Kidney (tissue), 14 donors: ENCODE measurements around the gene MYO15B. TPM values are rescaled to one million over a fixed set of nuclear protein-coding genes. Genes with fewer than 3 reads are reported as not detected.

ENCODE experiments used
- DNase-seq, 5 donors: peaks; one replicate each; pipeline ENCODE4 v3.0.0-alpha.2; 2013 to 2020
- FAIRE-seq: peaks from 2 replicates; lab custom pipeline; 2012; peaks lifted over from hg19 to GRCh38; lab: Jason Lieb, UNC
- H3K27ac ChIP-seq, 2 donors: one replicate each; pipeline ENCODE4 v1.7.0; 2013; ENCODE audit warnings: low read depth in 2 of 2, low read length in 2 of 2, inconsistent platforms in 1 of 2
- H3K27me3 ChIP-seq: one replicate; pipeline ENCODE4 v1.7.1; 2013; ENCODE audit warnings: low read length, inconsistent platforms; ENCODE audit not compliant: control insufficient read depth, insufficient read depth
- H3K36me3 ChIP-seq, 3 donors: one replicate each; pipeline versions ENCODE4 v1.7.0 to v1.7.1; 2013; ENCODE audit warnings: low read length in 3 of 3, control low read depth in 1 of 3, inconsistent platforms in 1 of 3; ENCODE audit not compliant: insufficient read depth in 3 of 3, control insufficient read depth in 2 of 3
- H3K4me1 ChIP-seq, 3 donors: one replicate each; pipeline versions ENCODE4 v1.7.0 to v1.7.1; 2013; ENCODE audit warnings: low read length in 3 of 3, inconsistent platforms in 1 of 3, low read depth in 1 of 3; ENCODE audit not compliant: control insufficient read depth in 2 of 3, insufficient read depth in 2 of 3
- H3K4me3 ChIP-seq, 3 donors: one replicate each; pipeline versions ENCODE4 v1.7.0 to v1.8.1; 2013; ENCODE audit warnings: low read length in 3 of 3, control low read depth in 1 of 3, inconsistent platforms in 1 of 3
- H3K9ac ChIP-seq, 3 donors: one replicate each; pipeline versions ENCODE4 v1.7.0 to v1.7.1; 2013; ENCODE audit warnings: low read length in 3 of 3, control low read depth in 1 of 3, inconsistent platforms in 1 of 3
- H3K9me3 ChIP-seq, 3 donors: one replicate each; pipeline versions ENCODE4 v1.7.0 to v1.7.1; 2013; ENCODE audit warnings: low read length in 3 of 3, control low read depth in 1 of 3, inconsistent platforms in 1 of 3; ENCODE audit not compliant: control insufficient read depth in 2 of 3, insufficient read depth in 1 of 3
- CTCF ChIP-seq: IDR thresholded peaks from 3 replicates; pipeline ENCODE4 v1.5.1; 2012; ENCODE audit warnings: mild to moderate bottlenecking, moderate library complexity, borderline replicate concordance; ENCODE audit not compliant: insufficient read depth; ENCODE audit errors: extremely low read depth
- intact Hi-C: fragments of 100-400 bp; cut with DNase I; formaldehyde crosslinking; loops from one replicate; pipeline ENCODE4 v1.11.1; 2022
- polyA plus RNA-seq: library from polyadenylated mRNA; stranded (reverse); fragments of 350-450 nt; fragmentation: Illumina TruSeq; extraction: RNeasy Lipid Tissue Mini Kit (QIAGEN cat#74804); gene quantifications from one replicate; pipeline ENCODE4 v1.2.3, GENCODE V29; 2014; ENCODE audit warnings: low read depth, low replicate concordance; ENCODE audit not compliant: insufficient read depth
- total RNA-seq: library from RNA; stranded (reverse); fragmentation: NEBNext Ultra II Directional; extraction: Animal tissue kit (Norgen Biotek cat#: 25700); gene quantifications from one replicate; pipeline ENCODE4 v1.2.1, GENCODE V29; 2021
- donor health status: control.
- donor health status: control.
- donor health status: control.
- donor health status: control.
- donor health status: control.
- donor health status: DM: yes; HTN: yes; CAD: no.
- donor health status: Normal renal cell carcinoma (clear cell type).

Gene MYO15B
- total and polyA plus RNA-seq, 2 donors from 2014 or later, result 139 to 286 TPM

- Histone ChIP-seq H3K27ac (peak overlapping the region; percentile 82 to 96), H3K4me1 (peaks cover 2 to 65% (median 64%) of the 10 kb centered on the region in 3 donors), H3K4me3 (peak overlapping the region in 1 of 3 donors; percentile 43)
Measured at GRCh38 chr17:75641343-75641742, 53.7 kb downstream of the MYO15B start.

GRCh38 chr17:75642182-75642783 lies 54.7 kb downstream of the MYO15B start:
- H3K27ac ChIP-seq, result peak overlapping the region; percentile 82 to 96
- no peaks in the 10 kb centered on the region for H3K27me3 ChIP-seq
- no peaks in the 10 kb centered on the region for H3K36me3 ChIP-seq
- FAIRE-seq (no peak), DNase-seq (peak in 3 of 5 donors; percentile 50 to 79 (median 53))
- intact Hi-C loops, result no loop called here
- no peaks in the 10 kb centered on the region for H3K9me3 ChIP-seq
- TF ChIP-seq CTCF, result no peak
- peak overlapping the region in 1 of 3 donors; percentile 85 for H3K9ac ChIP-seq
- peak overlapping the region in 1 of 3 donors; percentile 43 for H3K4me3 ChIP-seq
- H3K4me1 ChIP-seq, result peaks cover 2 to 72% (median 66%) of the 10 kb centered on the region in 3 donors

More at GRCh38 chr17:75641343-75641742, 53.7 kb downstream of the MYO15B start:
- no peak for FAIRE-seq
- no peak for TF ChIP-seq CTCF
- intact Hi-C loops, result no loop called here
- Histone ChIP-seq H3K36me3 (no peaks in the 10 kb centered on the region), H3K27me3 (no peaks in the 10 kb centered on the region), H3K9ac (peak overlapping the region in 1 of 3 donors; percentile 85), H3K9me3 (no peaks in the 10 kb centered on the region)
- peak in 3 of 5 donors; percentile 50 to 79 (median 65) for DNase-seq

GRCh38 chr17:75642784-75643642 lies 55.4 kb downstream of the MYO15B start:
- no peak overlapping the region for H3K4me3 ChIP-seq
- no peak for DNase-seq
- H3K4me1 ChIP-seq, result peaks cover 2 to 72% (median 64%) of the 10 kb centered on the region in 3 donors
- no peak for TF ChIP-seq CTCF
- no peak for FAIRE-seq
- peak overlapping the region; percentile 82 to 96 for H3K27ac ChIP-seq
- no peaks in the 10 kb centered on the region for H3K27me3 ChIP-seq
- peak overlapping the region in 1 of 3 donors; percentile 85 for H3K9ac ChIP-seq
- no peaks in the 10 kb centered on the region for H3K9me3 ChIP-seq
- intact Hi-C loops, result no loop called here
- H3K36me3 ChIP-seq, result no peaks in the 10 kb centered on the region
